Ascending aorta (tissue), 2 donors: ENCODE data around the gene CENPS. TPM values are rescaled to one million over a fixed set of nuclear protein-coding genes. Genes with fewer than 3 reads are reported as not detected.

ENCODE experiments used
- DNase-seq, 2 donors: peaks; one replicate each; pipeline ENCODE4 v3.0.0-alpha.2; 2019; ENCODE audit warnings: low spot score in 2 of 2
- H3K27ac ChIP-seq, 2 donors: fragments of 200-600 bp; sonication (generic); one replicate each; pipeline ENCODE4 v1.5.1; 2016 to 2017; ENCODE audit warnings: mild to moderate bottlenecking in 1 of 2
- H3K27me3 ChIP-seq: fragments of 200-600 bp; sonication (generic); one replicate; pipeline ENCODE4 v1.5.1; 2017
- H3K36me3 ChIP-seq, 2 donors: fragments of 200-600 bp; sonication (generic); one replicate each; pipeline ENCODE4 v1.5.1; 2016
- H3K4me1 ChIP-seq, 2 donors: fragments of 200-600 bp; sonication (generic); one replicate each; pipeline ENCODE4 v1.5.1; 2016 to 2017; ENCODE audit warnings: mild to moderate bottlenecking in 1 of 2
- H3K4me3 ChIP-seq, 2 donors: fragments of 200-600 bp; sonication (generic); one replicate each; pipeline ENCODE4 v1.5.1; 2016 to 2017; ENCODE audit warnings: mild to moderate bottlenecking in 1 of 2
- H3K9me3 ChIP-seq, 2 donors: fragments of 200-600 bp; sonication (generic); one replicate each; pipeline ENCODE4 v1.5.1; 2016
- CTCF ChIP-seq, 3 experiments: fragments of 200-600 bp in 2 of 3; fragments of 450-650 bp in 1 of 3; sonication (generic) in 2 of 3; IDR thresholded peaks; one replicate each; pipeline ENCODE4 v1.5.1; 2016 to 2019; ENCODE audit warnings: antibody characterized with exemption in 3 of 3, mild to moderate bottlenecking in 1 of 3, moderate library complexity in 1 of 3
- intact Hi-C: fragments of 100-400 bp; cut with DNase I; formaldehyde crosslinking; loops from one replicate; pipeline ENCODE4 v1.15.1; 2023
- total RNA-seq: library from RNA; depleted of rRNA; stranded (reverse); fragments of >200 nt; gene quantifications from one replicate; pipeline ENCODE4 v1.1.0, GENCODE V29; 2016

Gene CENPS
- total RNA-seq, 1 donor from 2014 or later: not detected

- Histone ChIP-seq H3K36me3 (no peaks in the 10 kb centered on the region), H3K27me3 (no peaks in the 10 kb centered on the region), H3K4me3 (peak within 1 kb of the TSS; percentile 75 to 87), H3K9me3 (no peaks in the 10 kb centered on the region), H3K27ac (peak within 1 kb of the TSS; percentile 68 to 69), H3K4me1 (peaks cover 11 to 22% of the 10 kb centered on the region in 2 donors)
- intact Hi-C loops: loop anchor here (2.0 kb wide), 1 partner anchor 76 kb away; the partner anchor contains the start of gene PGD
- no peak for TF ChIP-seq CTCF (IDR thresholded peaks at IDR 0.05)
- DNase-seq: peak; percentile 53 to 91
Measured at GRCh38 chr1:10474613-10475507, 44.6 kb downstream of the CENPS start, which contains the start of gene PEX14. Gene PEX14 (plus strand): TSS chr1:10474950. CDS start chr1:10474967, 17 bp downstream.

GRCh38 chr1:10475510-10475909 lies 45.3 kb downstream of the CENPS start:
- no peak for TF ChIP-seq CTCF (IDR thresholded peaks at IDR 0.05)
- intact Hi-C loops: loop anchor here (2.0 kb wide), 1 partner anchor 77 kb away; the partner anchor contains the start of gene PGD

GRCh38 chr1:10479296-10479695 lies 49.1 kb downstream of the CENPS start:
- H3K27me3 ChIP-seq: no peaks in the 10 kb centered on the region
- no peak overlapping the region for H3K27ac ChIP-seq
- no peak for DNase-seq
- no peak overlapping the region for H3K4me3 ChIP-seq
- no peaks in the 10 kb centered on the region for H3K36me3 ChIP-seq
- peaks cover 6 to 12% of the 10 kb centered on the region in 2 donors for H3K4me1 ChIP-seq
- no peak for TF ChIP-seq CTCF (IDR thresholded peaks at IDR 0.05)
- no peaks in the 10 kb centered on the region for H3K9me3 ChIP-seq
- intact Hi-C loops: no loop called here

More at GRCh38 chr1:10475510-10475909, 45.3 kb downstream of the CENPS start:
- Histone ChIP-seq H3K9me3 (no peaks in the 10 kb centered on the region), H3K36me3 (no peaks in the 10 kb centered on the region), H3K27ac (peak overlapping the region; percentile 68 to 69), H3K4me3 (peak overlapping the region; percentile 75 to 87), H3K4me1 (peaks cover 11 to 22% of the 10 kb centered on the region in 2 donors), H3K27me3 (no peaks in the 10 kb centered on the region)
- no peak for DNase-seq

GRCh38 chr1:10480614-10481013 lies 50.4 kb downstream of the CENPS start:
- no peak for DNase-seq
- no peaks in the 10 kb centered on the region for H3K27me3 ChIP-seq
- intact Hi-C loops: no loop called here
- no peaks in the 10 kb centered on the region for H3K36me3 ChIP-seq
- peaks cover 4 to 8% of the 10 kb centered on the region in 2 donors for H3K4me1 ChIP-seq
- H3K27ac ChIP-seq: no peak overlapping the region
- H3K9me3 ChIP-seq: no peaks in the 10 kb centered on the region
- no peak for TF ChIP-seq CTCF (IDR thresholded peaks at IDR 0.05)
- H3K4me3 ChIP-seq: no peak overlapping the region

- no peak for TF ChIP-seq CTCF (IDR thresholded peaks at IDR 0.05)
- no peak overlapping the region for H3K27ac ChIP-seq
- intact Hi-C loops: no loop called here
- no peak overlapping the region for H3K4me3 ChIP-seq
- no peaks in the 10 kb centered on the region for H3K27me3 ChIP-seq
- H3K36me3 ChIP-seq: no peaks in the 10 kb centered on the region
- DNase-seq: no peak
- H3K9me3 ChIP-seq: no peaks in the 10 kb centered on the region
- no peaks in the 10 kb centered on the region for H3K4me1 ChIP-seq
Measured at GRCh38 chr1:10484521-10484920, 54.3 kb downstream of the CENPS start.
